SK-N-SH (cell line): ENCODE measurements around the gene CFAP74. TPM values are rescaled to one million over a fixed set of nuclear protein-coding genes. Genes with fewer than 3 reads are reported as not detected.

ENCODE experiments used
- CTCF ChIA-PET: fragments of 300-600, 350-600 bp; formaldehyde crosslinking; extraction: SDS; loops from one replicate; lab custom pipeline; 2021; lab: Yijun Ruan, JAX
- POLR2A ChIA-PET: fragments of 350-600 bp; sonication (Branson Sonifier 250); formaldehyde crosslinking; extraction: SDS; loops from one replicate; lab custom pipeline; 2020; ENCODE audit warnings: antibody characterized with exemption, inconsistent platforms; lab: Yijun Ruan, JAX
- DNase-seq: peaks from one replicate; pipeline ENCODE4 v3.0.0; 2012
- H2AFZ ChIP-seq: fragments of 200-600 bp; sonication (generic); 2 replicates; pipeline ENCODE4 v1.8.1; 2016; ENCODE audit warnings: antibody characterized with exemption, mild to moderate bottlenecking, low read depth
- H3F3A ChIP-seq: fragments of 200-600 bp; sonication (generic); replicated peaks from 2 replicates; pipeline ENCODE3; 2016; ENCODE audit warnings: antibody characterized with exemption, mild to moderate bottlenecking; ENCODE audit not compliant: insufficient read depth
- H3K27ac ChIP-seq, 2 experiments: fragments of 200-500 bp in 1 of 2; fragments of 200-600 bp in 1 of 2; sonication (Bioruptor generic) in 1 of 2; sonication (generic), shearing (Covaris generic) in 1 of 2; 2 replicates each; pipeline versions ENCODE4 v1.5.1 to v1.6.1; 2014 to 2016; ENCODE audit warnings: low read depth in 2 of 2, inconsistent platforms in 1 of 2, low read length in 1 of 2, mild to moderate bottlenecking in 1 of 2, mixed read lengths in 1 of 2
- H3K27me3 ChIP-seq: fragments of 200-600 bp; sonication (generic), shearing (Covaris generic); 2 replicates; pipeline ENCODE4 v1.6.1; 2016; ENCODE audit warnings: mixed run types; ENCODE audit not compliant: insufficient read depth
- H3K36me3 ChIP-seq, 2 experiments: fragments of 200-500 bp in 1 of 2; fragments of 200-600 bp in 1 of 2; sonication (Bioruptor generic) in 1 of 2; sonication (generic) in 1 of 2; replicated peaks in 1 of 2; 2 replicates each; pipeline versions ENCODE3 to v1.5.1; 2014 to 2016; ENCODE audit warnings: low read length in 1 of 2, mild to moderate bottlenecking in 1 of 2; ENCODE audit not compliant: insufficient read depth in 2 of 2, control insufficient read depth in 1 of 2
- H3K4me1 ChIP-seq, 2 experiments: fragments of 200-500 bp in 1 of 2; fragments of 200-600 bp in 1 of 2; sonication (Bioruptor generic) in 1 of 2; sonication (generic), shearing (Covaris generic) in 1 of 2; 2 replicates each; pipeline versions ENCODE4 v1.5.1 to v1.6.1; 2014 to 2016; ENCODE audit warnings: low read depth in 1 of 2, low read length in 1 of 2, mixed run types in 1 of 2; ENCODE audit not compliant: insufficient read depth in 2 of 2, control insufficient read depth in 1 of 2
- H3K4me2 ChIP-seq: fragments of 200-600 bp; sonication (generic), shearing (Covaris generic); 2 replicates; pipeline ENCODE4 v1.6.1; 2017; ENCODE audit warnings: mixed run types
- H3K4me3 ChIP-seq, 2 experiments: fragments of 200-500 bp in 1 of 2; fragments of 200-600 bp in 1 of 2; sonication (Bioruptor generic) in 1 of 2; sonication (generic), shearing (Covaris generic) in 1 of 2; 2 replicates each; pipeline versions ENCODE4 v1.5.1 to v1.8.1; 2014 to 2016; ENCODE audit warnings: low read depth in 2 of 2, inconsistent platforms in 1 of 2, low read length in 1 of 2, mild to moderate bottlenecking in 1 of 2, mixed read lengths in 1 of 2, moderate library complexity in 1 of 2
- H3K79me2 ChIP-seq: fragments of 200-600 bp; sonication (generic); 2 replicates; pipeline ENCODE4 v1.8.1; 2017; ENCODE audit warnings: mild to moderate bottlenecking; ENCODE audit not compliant: insufficient read depth
- H3K9ac ChIP-seq: fragments of 200-600 bp; sonication (generic); 2 replicates; pipeline ENCODE4 v1.6.1; 2017; ENCODE audit warnings: mixed run types
- H3K9me2 ChIP-seq: fragments of 200-600 bp; sonication (generic); 2 replicates; pipeline ENCODE4 v1.6.1; 2017; ENCODE audit warnings: mixed run types
- H3K9me3 ChIP-seq: fragments of 200-600 bp; sonication (generic); 2 replicates; pipeline ENCODE4 v1.6.1; 2017; ENCODE audit warnings: mixed run types, mild to moderate bottlenecking, moderate library complexity
- H4K20me1 ChIP-seq: fragments of 200-600 bp; sonication (generic); 2 replicates; pipeline ENCODE4 v1.6.1; 2017; ENCODE audit warnings: mild to moderate bottlenecking, mixed run types; ENCODE audit not compliant: insufficient read depth
- CHD2 ChIP-seq: fragments of 150-350 bp; IDR thresholded peaks from 2 replicates; pipeline ENCODE4 v1.6.1; 2018; ENCODE audit warnings: low read length; ENCODE audit not compliant: partially characterized antibody
- CTCF ChIP-seq: fragments of 200-600 bp; sonication (generic); IDR thresholded peaks from 2 replicates; pipeline ENCODE4 v1.6.1; 2017; ENCODE audit warnings: antibody characterized with exemption, mild to moderate bottlenecking, moderate library complexity
- EP300 ChIP-seq, 2 experiments: IDR thresholded peaks; 2 replicates each; pipeline versions ENCODE4 v1.4.0 to v1.6.1; 2012; ENCODE audit warnings: borderline replicate concordance in 1 of 2, low read depth in 1 of 2, low read length in 1 of 2
- EZH2phosphoT487 ChIP-seq: fragments of 200-600 bp; sonication (generic); IDR thresholded peaks from 2 replicates; pipeline ENCODE4 v1.6.1; 2017; ENCODE audit warnings: low read depth, mixed run types, mild to moderate bottlenecking, antibody characterized with exemption, moderate library complexity, borderline replicate concordance
- FOSL2 ChIP-seq: IDR thresholded peaks from 2 replicates; pipeline ENCODE4 v1.4.0; 2012; ENCODE audit warnings: low read depth, mild to moderate bottlenecking, moderate library complexity, borderline replicate concordance
- FOXJ3 ChIP-seq: sonication (generic); formaldehyde crosslinking; IDR thresholded peaks from 2 replicates; pipeline ENCODE4 v1.5.1; 2020; ENCODE audit warnings: mild to moderate bottlenecking, missing genetic modification reagents
- FOXM1 ChIP-seq: IDR thresholded peaks from 2 replicates; pipeline ENCODE4 v1.4.0; 2012; ENCODE audit warnings: low read depth, mild to moderate bottlenecking
- MXI1 ChIP-seq: IDR thresholded peaks from 2 replicates; pipeline ENCODE4 v1.6.1; 2012; ENCODE audit warnings: mild to moderate bottlenecking, low read depth, low read length, improper control_type of control experiment
- NRF1 ChIP-seq: IDR thresholded peaks from 2 replicates; pipeline ENCODE4 v1.6.1; 2012; ENCODE audit warnings: low read depth, mild to moderate bottlenecking, low read length
- RAD21 ChIP-seq: IDR thresholded peaks from 2 replicates; pipeline ENCODE4 v1.6.1; 2012; ENCODE audit warnings: mild to moderate bottlenecking, low read length
- RCOR1 ChIP-seq: fragments of 150-350 bp; IDR thresholded peaks from 2 replicates; pipeline ENCODE4 v1.6.1; 2017; ENCODE audit warnings: antibody characterized with exemption, low read length
- REST ChIP-seq: IDR thresholded peaks from 2 replicates; pipeline ENCODE4 v1.6.1; 2012; ENCODE audit warnings: mild to moderate bottlenecking, low read depth, low read length, moderate library complexity
- RXRA ChIP-seq: IDR thresholded peaks from 2 replicates; pipeline ENCODE4 v1.4.0; 2012; ENCODE audit warnings: low read depth, mild to moderate bottlenecking, borderline replicate concordance
- SIN3A ChIP-seq: IDR thresholded peaks from 2 replicates; pipeline ENCODE4 v1.6.1; 2012; ENCODE audit warnings: low read depth, mild to moderate bottlenecking, low read length, moderate library complexity, borderline replicate concordance
- SMC3 ChIP-seq: IDR thresholded peaks from 2 replicates; pipeline ENCODE4 v1.6.1; 2012; ENCODE audit warnings: low read depth, low read length, improper control_type of control experiment
- YY1 ChIP-seq: IDR thresholded peaks from 2 replicates; pipeline ENCODE4 v1.4.0; 2012; ENCODE audit warnings: low read depth, mild to moderate bottlenecking
- WGBS: methylation state at CpG from one replicate; pipeline ENCODE4 v1.1.6; 2017; ENCODE audit warnings: low lambda C conversion rate; 5-methylcytosine and 5-hydroxymethylcytosine counted together
- polyA plus RNA-seq, 3 experiments: library from polyadenylated mRNA; depleted of rRNA; stranded (reverse); fragments of >200 nt; gene quantifications; 2 replicates each; pipeline ENCODE4 v1.2.3, GENCODE V29; 2012

CFAP74 gene
- polyA plus RNA-seq, 1 of the 3 experiments (the other 2 are of a cell fraction): not detected

GRCh38 chr1:2044510-2045319 is 41.1 kb upstream of the CFAP74 start:
- WGBS: 25% methylated on average over 11 of the region's 75 CpGs
- peaks cover 0 to 6% of the 10 kb centered on the region in 2 experiments; a peak in 1 of 4 replicates for H3K4me1 ChIP-seq
- H3K4me3 ChIP-seq: peak overlapping the region; percentile 15 to 41; a peak in 1 of 4 replicates
- H3K27ac ChIP-seq: no peak overlapping the region
- peak; percentile 97 for DNase-seq
- H3K9ac ChIP-seq: no peak overlapping the region
- no peaks in the 10 kb centered on the region for H4K20me1 ChIP-seq
- H3F3A ChIP-seq: no peaks in the 10 kb centered on the region
- CTCF ChIA-PET: interaction anchor here (0.6 to 8.3 kb wide), 58 partner anchors 9 to 379 kb away, joined by 3 to 268 read pairs (median 6); partner anchors contain the start of genes CALML6, CFAP74, GABRD and TMEM52
- no peaks in the 10 kb centered on the region for H3K27me3 ChIP-seq
- TF ChIP-seq CHD2 (no peak), CTCF (peak; percentile 58), SIN3A (no peak), RXRA (no peak), FOXJ3 (CRISPR knock-in tag) (no peak), REST (no peak), FOSL2 (no peak), SMC3 (peak; percentile 65), RCOR1 (no peak), EP300 (IDR thresholded peaks at IDR 0.05; ENCODE audit: borderline replicate concordance in 1 of 2, low read depth in 1 of 2, low read length in 1 of 2) (no peak), EZH2phosphoT487 (no peak), MXI1 (no peak; the same call in 1 of the 2 replicates), FOXM1 (no peak), RAD21 (peak; percentile 71), YY1 (no peak), NRF1 (peak; percentile 54)
- no peaks in the 10 kb centered on the region for H3K79me2 ChIP-seq
- POLR2A ChIA-PET: interaction anchor here (0.5 to 1.5 kb wide), 5 partner anchors 11 to 221 kb away, joined by 3 to 6 read pairs (median 5); no protein-coding TSS in a partner anchor
- H3K36me3 ChIP-seq: no peaks in the 10 kb centered on the region
- H3K9me3 ChIP-seq: no peaks in the 10 kb centered on the region
- H2AFZ ChIP-seq: peak overlapping the region; percentile 59; the same call in 1 of the 2 replicates
- H3K9me2 ChIP-seq: no peaks in the 10 kb centered on the region
- no peak overlapping the region for H3K4me2 ChIP-seq
